Neutrophil (primary cell): ENCODE data around the gene TMEM43.

Experiments
- H3K27ac ChIP-seq: fragments of 200-600 bp; sonication (generic); 2 replicates; pipeline ENCODE4 v1.5.1; 2016; ENCODE audit warnings: mild to moderate bottlenecking, moderate library complexity
- H3K27me3 ChIP-seq: fragments of 200-600 bp; sonication (generic); 2 replicates; pipeline ENCODE4 v1.6.0; 2016; ENCODE audit warnings: mild to moderate bottlenecking
- H3K36me3 ChIP-seq: fragments of 200-600 bp; sonication (generic); 2 replicates; pipeline ENCODE4 v1.5.1; 2017
- H3K4me1 ChIP-seq, 2 experiments: fragments of 200-600 bp in 1 of 2; sonication (generic) in 1 of 2; 1 replicate in 1 of 2; 2 replicates in 1 of 2; pipeline versions ENCODE4 v1.5.1 to v1.6.1; 2013 to 2016; ENCODE audit warnings: low read depth in 1 of 2, low read length in 1 of 2, mild to moderate bottlenecking in 1 of 2, moderate library complexity in 1 of 2; ENCODE audit not compliant: control insufficient read depth in 1 of 2, insufficient read depth in 1 of 2
- H3K4me3 ChIP-seq, 2 experiments: fragments of 200-600 bp in 1 of 2; sonication (generic) in 1 of 2; 1 replicate in 1 of 2; 2 replicates in 1 of 2; pipeline ENCODE4 v1.5.1; 2013 to 2016; ENCODE audit warnings: low read depth in 1 of 2, low read length in 1 of 2, mild to moderate bottlenecking in 1 of 2, moderate library complexity in 1 of 2
- H3K9me3 ChIP-seq: fragments of 200-600 bp; sonication (generic); 2 replicates; pipeline ENCODE4 v1.5.1; 2016
- CTCF ChIP-seq: fragments of 200-600 bp; sonication (generic); IDR thresholded peaks from 2 replicates; pipeline ENCODE4 v1.5.1; 2016; ENCODE audit warnings: antibody characterized with exemption

The TMEM43 gene

GRCh38 chr3:14137445-14137844 is 12.6 kb downstream of the TMEM43 start:
- Histone ChIP-seq H3K4me3 (no peak overlapping the region), H3K27ac (no peak overlapping the region), H3K4me1 (peaks cover under 1 to 4% of the 10 kb centered on the region in 2 experiments), H3K27me3 (no peaks in the 10 kb centered on the region), H3K36me3 (peaks cover 100% of the 10 kb centered on the region), H3K9me3 (no peaks in the 10 kb centered on the region)
- no peak for TF ChIP-seq CTCF

GRCh38 chr3:14138109-14138877 is 13.4 kb downstream of the TMEM43 start:
- TF ChIP-seq CTCF, result no peak
- H3K4me3 ChIP-seq, result no peak overlapping the region
- H3K27ac ChIP-seq, result peak overlapping the region; percentile 11
- H3K9me3 ChIP-seq, result no peaks in the 10 kb centered on the region
- peaks cover 9 to 13% of the 10 kb centered on the region in 2 experiments for H3K4me1 ChIP-seq
- H3K27me3 ChIP-seq, result no peaks in the 10 kb centered on the region
- H3K36me3 ChIP-seq, result peaks cover 95% of the 10 kb centered on the region

DNA sequence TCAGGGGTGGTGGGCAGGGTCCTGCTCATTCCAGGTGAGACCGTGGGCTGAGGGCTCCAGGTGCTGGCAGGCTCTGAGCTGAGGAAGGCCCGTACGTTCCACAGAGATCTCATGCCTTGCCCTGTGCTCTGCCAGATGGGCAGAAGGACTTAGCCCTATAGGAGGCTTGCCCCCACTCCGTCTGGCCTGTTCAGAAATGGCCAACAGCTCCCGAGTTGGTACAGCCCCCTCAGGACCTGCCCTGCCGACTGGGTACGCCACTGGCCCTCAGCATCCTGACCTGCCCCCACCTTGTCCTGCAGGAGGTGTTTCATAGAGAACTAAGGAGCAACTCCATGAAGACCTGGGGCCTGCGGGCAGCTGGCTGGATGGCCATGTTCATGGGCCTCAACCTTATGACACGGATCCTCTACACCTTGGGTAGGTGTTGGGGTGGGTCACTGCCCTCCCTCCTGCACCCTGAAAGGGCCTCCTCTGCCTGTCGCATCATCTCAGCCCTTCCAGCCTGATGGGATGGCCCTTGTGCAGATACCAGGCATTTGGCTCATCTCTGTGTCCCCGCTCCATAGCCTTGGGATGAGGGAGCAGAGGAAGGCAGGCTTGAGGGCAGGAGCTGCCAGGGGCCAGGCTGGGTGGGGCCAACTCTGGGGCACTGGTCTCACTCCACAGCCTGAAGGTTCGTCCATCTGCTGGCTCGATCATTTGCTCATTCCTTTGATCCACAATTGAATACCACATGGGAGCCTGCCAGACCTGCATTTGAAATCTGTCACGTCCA is 14.2 kb downstream of the TMEM43 start:
- peaks cover 16 to 20% of the 10 kb centered on the region in 2 experiments for H3K4me1 ChIP-seq
- no peaks in the 10 kb centered on the region for H3K9me3 ChIP-seq
- no peak overlapping the region for H3K4me3 ChIP-seq
- H3K27ac ChIP-seq, result peak overlapping the region; percentile 11
- no peak for TF ChIP-seq CTCF
- peaks cover 87% of the 10 kb centered on the region for H3K36me3 ChIP-seq
- no peaks in the 10 kb centered on the region for H3K27me3 ChIP-seq

DNA sequence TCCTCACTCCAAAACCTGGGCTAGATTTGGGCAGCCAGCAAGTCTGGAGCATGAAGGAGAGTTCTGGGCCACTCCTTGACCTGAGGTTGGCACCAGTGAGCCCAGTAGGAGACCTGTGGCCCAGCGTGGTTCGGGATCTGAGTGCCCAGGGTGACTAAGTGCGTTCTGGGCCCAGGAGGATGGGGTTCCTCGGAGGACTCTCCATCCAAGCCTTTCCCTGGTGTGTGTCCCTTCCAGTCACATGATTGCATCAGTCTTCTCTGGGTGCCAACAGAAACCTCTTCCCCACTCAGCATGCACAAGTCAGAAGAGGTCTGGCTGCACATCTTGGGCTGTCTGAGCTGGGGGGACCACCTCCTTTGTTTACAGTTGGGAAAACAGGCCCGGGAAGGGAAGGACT is 14.9 kb downstream of the TMEM43 start:
- peaks cover 80% of the 10 kb centered on the region for H3K36me3 ChIP-seq
- TF ChIP-seq CTCF, result no peak
- peaks cover 23 to 24% of the 10 kb centered on the region in 2 experiments for H3K4me1 ChIP-seq
- no peaks in the 10 kb centered on the region for H3K27me3 ChIP-seq
- H3K9me3 ChIP-seq, result no peaks in the 10 kb centered on the region
- no peak overlapping the region for H3K4me3 ChIP-seq
- peak overlapping the region; percentile 6 for H3K27ac ChIP-seq

DNA sequence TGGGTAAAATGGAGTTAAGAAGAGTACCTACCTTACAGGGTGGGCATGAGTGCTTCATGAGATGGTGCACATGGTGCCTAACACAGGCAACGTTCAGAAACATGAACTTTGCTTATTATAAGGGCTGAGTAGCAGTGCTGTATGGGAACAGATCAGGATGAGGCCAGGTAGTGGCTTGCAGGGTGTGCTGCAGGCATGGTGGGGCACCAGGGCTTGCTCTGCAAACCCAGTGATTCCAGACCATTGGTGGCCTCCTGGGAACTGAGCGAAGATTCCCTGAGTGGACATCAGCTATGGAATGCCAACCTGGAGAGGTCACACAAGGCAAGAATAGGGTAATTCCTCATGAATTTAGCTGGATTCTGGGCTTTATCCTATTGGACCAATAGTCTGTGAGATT is 15.8 kb downstream of the TMEM43 start:
- Histone ChIP-seq H3K27me3 (no peaks in the 10 kb centered on the region), H3K27ac (peak overlapping the region; percentile 99), H3K4me1 (peaks cover 30 to 32% of the 10 kb centered on the region in 2 experiments), H3K4me3 (no peak overlapping the region), H3K9me3 (no peaks in the 10 kb centered on the region), H3K36me3 (peaks cover 72% of the 10 kb centered on the region)
- no peak for TF ChIP-seq CTCF
